ENCODE results near the gene DHRS2. TPM values are rescaled to one million over a fixed set of nuclear protein-coding genes. Genes with fewer than 3 reads are reported as not detected.

The DHRS2 gene
- total RNA-seq, 1 experiment from 2014 or later = 1.2 TPM

DNA sequence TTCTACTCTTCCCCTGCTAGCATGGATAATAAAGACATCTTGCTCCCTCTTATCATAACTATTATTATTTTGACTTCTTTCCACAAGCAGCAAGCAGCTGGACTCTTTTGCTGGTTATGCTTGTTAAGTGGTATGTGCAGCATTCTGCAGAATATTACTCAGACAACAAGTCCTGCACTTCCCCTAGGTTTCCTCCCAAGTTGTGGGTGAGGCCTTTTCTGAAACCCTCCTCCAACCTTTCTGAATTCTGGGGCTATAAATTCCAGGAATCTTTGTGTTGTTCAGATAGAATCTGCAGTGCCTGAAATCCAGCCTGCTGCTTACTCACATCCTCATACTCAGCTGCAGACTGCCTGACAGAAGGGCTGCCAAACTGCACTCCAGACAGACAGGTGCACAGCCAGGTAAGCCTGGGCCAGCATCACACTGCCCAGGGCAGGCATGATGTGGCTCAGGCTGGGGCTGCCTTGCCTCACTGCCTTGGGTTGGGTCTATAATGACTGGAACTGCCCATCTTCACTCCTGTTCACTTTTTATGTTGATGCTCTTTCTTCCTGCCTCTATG, 6.2 kb upstream of the DHRS2 start:
- Histone ChIP-seq H3K27ac (ENCODE audit: low read depth, low read length, poor library complexity, severe bottlenecking) (no peak overlapping the region), H3K27me3 (replicated peaks; ENCODE audit: insufficient read depth, low read depth, low read length, poor library complexity) (no peaks in the 10 kb centered on the region), H3K9me3 (ENCODE audit: low read depth, low read length, poor library complexity, severe bottlenecking) (peaks cover 12% of the 10 kb centered on the region), H3K4me1 (ENCODE audit: insufficient read depth, low read length, poor library complexity, severe bottlenecking) (no peaks in the 10 kb centered on the region), H3K4me3 (ENCODE audit: low read depth, low read length, poor library complexity, severe bottlenecking) (no peak overlapping the region), H3K36me3 (ENCODE audit: insufficient read depth, low read length, poor library complexity, severe bottlenecking) (no peaks in the 10 kb centered on the region)
- intact Hi-C loops (cut with micrococcal nuclease; ENCODE audit: unreplicated experiment) = loop anchor here (5.0 kb wide), 1 partner anchor 297 kb away; no protein-coding TSS in a partner anchor
- no TSS peak for BruUV-seq (replicated peaks)
- ChIA-PET POLR2A (ENCODE audit: low non-redundant PET) (no interaction called here), CTCF (no interaction called here)
- no peak for DNase-seq (ENCODE audit: low spot score)
- TF ChIP-seq, protein P1, sequence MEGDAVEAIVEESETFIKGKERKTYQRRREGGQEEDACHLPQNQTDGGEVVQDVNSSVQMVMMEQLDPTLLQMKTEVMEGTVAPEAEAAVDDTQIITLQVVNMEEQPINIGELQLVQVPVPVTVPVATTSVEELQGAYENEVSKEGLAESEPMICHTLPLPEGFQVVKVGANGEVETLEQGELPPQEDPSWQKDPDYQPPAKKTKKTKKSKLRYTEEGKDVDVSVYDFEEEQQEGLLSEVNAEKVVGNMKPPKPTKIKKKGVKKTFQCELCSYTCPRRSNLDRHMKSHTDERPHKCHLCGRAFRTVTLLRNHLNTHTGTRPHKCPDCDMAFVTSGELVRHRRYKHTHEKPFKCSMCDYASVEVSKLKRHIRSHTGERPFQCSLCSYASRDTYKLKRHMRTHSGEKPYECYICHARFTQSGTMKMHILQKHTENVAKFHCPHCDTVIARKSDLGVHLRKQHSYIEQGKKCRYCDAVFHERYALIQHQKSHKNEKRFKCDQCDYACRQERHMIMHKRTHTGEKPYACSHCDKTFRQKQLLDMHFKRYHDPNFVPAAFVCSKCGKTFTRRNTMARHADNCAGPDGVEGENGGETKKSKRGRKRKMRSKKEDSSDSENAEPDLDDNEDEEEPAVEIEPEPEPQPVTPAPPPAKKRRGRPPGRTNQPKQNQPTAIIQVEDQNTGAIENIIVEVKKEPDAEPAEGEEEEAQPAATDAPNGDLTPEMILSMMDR (conservative IDR thresholded peaks at IDR 0.05; ENCODE audit: low read depth, low read length) = no peak
- TF ChIP-seq EZH2 (IDR thresholded peaks at IDR 0.05; ENCODE audit: borderline replicate concordance, low read depth, low read length, poor library complexity, severe bottlenecking) = no peak

DNA sequence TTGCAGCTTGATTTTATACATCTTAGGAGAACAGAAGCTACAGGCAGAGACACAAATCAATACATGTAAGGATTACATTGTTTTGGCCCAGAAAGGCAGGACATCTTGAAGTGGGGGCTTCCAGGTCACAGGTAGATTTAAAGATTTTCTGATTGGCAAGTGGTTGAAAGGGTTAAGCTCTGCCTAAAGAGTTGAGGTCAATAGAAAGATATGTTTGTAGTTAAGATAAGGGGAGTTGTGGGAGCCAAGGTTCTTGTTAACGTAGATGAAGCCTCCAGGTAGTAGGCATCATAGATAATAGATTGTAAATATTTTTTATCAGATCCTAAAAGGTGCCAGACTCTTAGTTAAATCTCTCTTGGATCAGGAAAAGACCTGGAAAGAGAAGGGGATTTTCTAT, 5.5 kb upstream of the DHRS2 start:
- TF ChIP-seq, protein P1 (conservative IDR thresholded peaks at IDR 0.05; ENCODE audit: low read depth, low read length) = no peak
- TF ChIP-seq EZH2 (IDR thresholded peaks at IDR 0.05; ENCODE audit: borderline replicate concordance, low read depth, low read length, poor library complexity, severe bottlenecking) = no peak
- no TSS peak for BruUV-seq (replicated peaks)
- Histone ChIP-seq H3K9me3 (ENCODE audit: low read depth, low read length, poor library complexity, severe bottlenecking) (peaks cover 4% of the 10 kb centered on the region), H3K27me3 (replicated peaks; ENCODE audit: insufficient read depth, low read depth, low read length, poor library complexity) (no peaks in the 10 kb centered on the region), H3K27ac (ENCODE audit: low read depth, low read length, poor library complexity, severe bottlenecking) (no peak overlapping the region), H3K4me1 (ENCODE audit: insufficient read depth, low read length, poor library complexity, severe bottlenecking) (no peaks in the 10 kb centered on the region), H3K36me3 (ENCODE audit: insufficient read depth, low read length, poor library complexity, severe bottlenecking) (no peaks in the 10 kb centered on the region), H3K4me3 (ENCODE audit: low read depth, low read length, poor library complexity, severe bottlenecking) (no peak overlapping the region)
- intact Hi-C loops (cut with micrococcal nuclease; ENCODE audit: unreplicated experiment) = loop anchor here (5.0 kb wide), 1 partner anchor 297 kb away; no protein-coding TSS in a partner anchor
- DNase-seq (ENCODE audit: low spot score) = no peak
- ChIA-PET POLR2A (ENCODE audit: low non-redundant PET) (no interaction called here), CTCF (interaction anchor here (2.1 kb wide), 1 partner anchor 280 kb away, joined by 28 read pairs; no protein-coding TSS in a partner anchor)

DNA sequence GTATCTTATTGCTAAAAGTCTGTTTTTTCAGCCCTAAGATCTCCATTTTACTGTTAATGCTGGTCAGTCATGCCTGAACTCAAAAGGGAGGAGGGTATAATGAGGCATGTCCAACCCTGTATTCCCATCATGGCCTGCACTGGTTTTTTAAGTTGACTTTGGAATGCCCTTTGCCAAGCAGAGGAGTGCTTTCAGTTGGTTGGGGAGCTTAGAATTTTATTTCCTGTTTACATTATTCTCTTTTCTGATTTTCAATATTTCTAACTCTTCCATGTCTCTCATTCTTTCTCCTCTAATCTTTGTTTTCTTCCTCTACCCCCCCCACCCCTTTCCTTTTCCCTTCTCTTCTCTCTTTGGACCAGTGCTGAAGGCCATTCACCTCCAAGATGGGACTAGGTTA, 4.9 kb upstream of the DHRS2 start:
- TF ChIP-seq, protein P1 (conservative IDR thresholded peaks at IDR 0.05; ENCODE audit: low read depth, low read length) = no peak
- no peak for TF ChIP-seq EZH2 (IDR thresholded peaks at IDR 0.05; ENCODE audit: borderline replicate concordance, low read depth, low read length, poor library complexity, severe bottlenecking)
- no TSS peak for BruUV-seq (replicated peaks)
- H3K27ac ChIP-seq (ENCODE audit: low read depth, low read length, poor library complexity, severe bottlenecking) = no peak overlapping the region
- intact Hi-C loops (cut with micrococcal nuclease; ENCODE audit: unreplicated experiment) = loop anchor here (5.0 kb wide), 1 partner anchor 296 kb away; no protein-coding TSS in a partner anchor
- ChIA-PET CTCF (interaction anchor here (0.5 to 2.1 kb wide), 10 partner anchors 7 to 477 kb away, joined by 3 to 28 read pairs (median 6); no protein-coding TSS in a partner anchor), POLR2A (ENCODE audit: low non-redundant PET) (no interaction called here)
- H3K9me3 ChIP-seq (ENCODE audit: low read depth, low read length, poor library complexity, severe bottlenecking) = no peaks in the 10 kb centered on the region
- no peak overlapping the region for H3K4me3 ChIP-seq (ENCODE audit: low read depth, low read length, poor library complexity, severe bottlenecking)
- no peaks in the 10 kb centered on the region for H3K4me1 ChIP-seq (ENCODE audit: insufficient read depth, low read length, poor library complexity, severe bottlenecking)
- no peaks in the 10 kb centered on the region for H3K27me3 ChIP-seq (replicated peaks; ENCODE audit: insufficient read depth, low read depth, low read length, poor library complexity)
- no peaks in the 10 kb centered on the region for H3K36me3 ChIP-seq (ENCODE audit: insufficient read depth, low read length, poor library complexity, severe bottlenecking)
- no peak for DNase-seq (ENCODE audit: low spot score)

Measured in A673 (cell line).